ENCODE measurements around the gene LRRC18.

The LRRC18 gene

GRCh38 chr10:48929413-48929990, 10.1 kb downstream of the LRRC18 start:
- Histone ChIP-seq H3K27ac (replicated peaks) (no peak overlapping the region), H3K4me3 (replicated peaks; ENCODE audit: insufficient read depth, low read length) (no peak overlapping the region), H3K27me3 (ENCODE audit: insufficient read depth, poor library complexity, severe bottlenecking) (no peaks in the 10 kb centered on the region)
- DNase-seq (ENCODE audit: low read depth in 1 of 2, low spot score in 1 of 2): no peak
- TF ChIP-seq POLR2AphosphoS5 (IDR thresholded peaks at IDR 0.05; ENCODE audit: low read depth) (no peak), SPI1 (IDR thresholded peaks at IDR 0.05; ENCODE audit: borderline replicate concordance, low read depth) (no peak), GABPA (IDR thresholded peaks at IDR 0.05; ENCODE audit: low read depth) (no peak), REST (IDR thresholded peaks at IDR 0.05; ENCODE audit: insufficient replicate concordance, low read depth) (no peak), CTCF (IDR thresholded peaks at IDR 0.05; ENCODE audit: insufficient read depth, low read length) (no peak)

- TF ChIP-seq REST (IDR thresholded peaks at IDR 0.05; ENCODE audit: insufficient replicate concordance, low read depth): no peak
- Histone ChIP-seq H3K27ac (replicated peaks) (no peak overlapping the region), H3K4me3 (replicated peaks; ENCODE audit: insufficient read depth, low read length) (no peak overlapping the region), H3K27me3 (ENCODE audit: insufficient read depth, poor library complexity, severe bottlenecking) (no peaks in the 10 kb centered on the region)
- DNase-seq (ENCODE audit: low read depth in 1 of 2, low spot score in 1 of 2): no peak
Measured at GRCh38 chr10:48926764-48927540, 12.7 kb downstream of the LRRC18 start.

- no peak overlapping the region for H3K27ac ChIP-seq (replicated peaks)
Measured at GRCh38 chr10:48926255-48926654, 13.4 kb downstream of the LRRC18 start.

More at GRCh38 chr10:48926255-48926654, 13.4 kb downstream of the LRRC18 start:
- DNase-seq (ENCODE audit: low read depth in 1 of 2, low spot score in 1 of 2): no peak
- no peaks in the 10 kb centered on the region for H3K27me3 ChIP-seq (ENCODE audit: insufficient read depth, poor library complexity, severe bottlenecking)
- no peak overlapping the region for H3K4me3 ChIP-seq (replicated peaks; ENCODE audit: insufficient read depth, low read length)
- TF ChIP-seq CTCF (IDR thresholded peaks at IDR 0.05; ENCODE audit: insufficient read depth, low read length) (no peak), POLR2AphosphoS5 (IDR thresholded peaks at IDR 0.05; ENCODE audit: low read depth) (no peak), REST (IDR thresholded peaks at IDR 0.05; ENCODE audit: insufficient replicate concordance, low read depth) (no peak), SPI1 (IDR thresholded peaks at IDR 0.05; ENCODE audit: borderline replicate concordance, low read depth) (no peak), GABPA (IDR thresholded peaks at IDR 0.05; ENCODE audit: low read depth) (no peak)

Data from HL-60 (cell line).